ENCODE measurements around the gene HES4. TPM values are rescaled to one million over a fixed set of nuclear protein-coding genes. Genes with fewer than 3 reads are reported as not detected.

HES4 gene
- total and polyA plus RNA-seq, 7 donors: 1.2 to 65.1 (median 25.0) TPM

DNA sequence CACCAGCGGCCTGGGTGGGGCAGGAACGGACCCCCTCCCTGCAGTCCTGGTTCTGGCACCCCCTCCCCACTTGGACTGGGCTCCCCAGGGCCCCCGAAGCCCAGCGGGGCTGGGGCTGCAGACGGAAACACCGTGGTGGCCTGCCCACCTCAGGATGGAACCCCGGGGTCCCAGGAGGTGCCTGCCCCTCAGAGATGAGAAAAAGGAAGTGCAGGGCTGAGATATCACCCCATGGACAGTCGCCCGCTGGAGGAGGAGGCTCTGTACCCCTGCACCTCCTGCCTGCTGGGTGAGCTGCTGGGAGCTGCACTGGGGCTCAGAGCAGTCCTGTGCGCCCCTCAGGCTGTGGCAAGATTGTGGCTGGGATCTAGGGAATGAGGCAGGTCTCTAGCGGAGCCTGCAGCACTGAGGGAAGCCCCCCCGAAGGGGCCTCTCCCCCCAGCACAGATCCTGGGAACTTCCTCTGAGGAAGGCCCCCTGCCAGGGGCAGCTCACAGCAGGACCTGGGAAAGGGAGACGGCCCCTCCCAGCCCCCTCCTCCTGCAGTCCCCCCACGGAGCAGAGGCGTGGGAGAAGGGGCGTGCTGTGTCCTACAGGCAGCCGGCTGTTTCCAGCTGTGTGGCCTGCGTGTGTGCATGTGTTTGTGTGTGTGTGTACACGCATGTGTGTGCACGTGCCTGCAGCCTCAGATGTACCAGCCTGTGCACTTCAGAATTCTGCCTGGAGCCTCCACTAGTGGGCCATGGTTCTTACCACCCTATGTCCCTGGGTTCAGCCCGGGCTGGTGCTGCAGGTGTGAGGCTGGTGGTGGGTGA lies 26.9 kb upstream of the HES4 start:
- WGBS, 2 donors: 62 to 76% methylated on average over 21 of the region's 21 CpGs
- no peak for DNase-seq
- intact Hi-C loops (cut with DNase I): no loop called here
- no peak overlapping the region for H3K27ac ChIP-seq
- no peaks in the 10 kb centered on the region for H3K9me3 ChIP-seq
- H3K27me3 ChIP-seq: peaks cover 0 to 7% (median 0%) of the 10 kb centered on the region in 3 donors
- TF ChIP-seq, protein P1, sequence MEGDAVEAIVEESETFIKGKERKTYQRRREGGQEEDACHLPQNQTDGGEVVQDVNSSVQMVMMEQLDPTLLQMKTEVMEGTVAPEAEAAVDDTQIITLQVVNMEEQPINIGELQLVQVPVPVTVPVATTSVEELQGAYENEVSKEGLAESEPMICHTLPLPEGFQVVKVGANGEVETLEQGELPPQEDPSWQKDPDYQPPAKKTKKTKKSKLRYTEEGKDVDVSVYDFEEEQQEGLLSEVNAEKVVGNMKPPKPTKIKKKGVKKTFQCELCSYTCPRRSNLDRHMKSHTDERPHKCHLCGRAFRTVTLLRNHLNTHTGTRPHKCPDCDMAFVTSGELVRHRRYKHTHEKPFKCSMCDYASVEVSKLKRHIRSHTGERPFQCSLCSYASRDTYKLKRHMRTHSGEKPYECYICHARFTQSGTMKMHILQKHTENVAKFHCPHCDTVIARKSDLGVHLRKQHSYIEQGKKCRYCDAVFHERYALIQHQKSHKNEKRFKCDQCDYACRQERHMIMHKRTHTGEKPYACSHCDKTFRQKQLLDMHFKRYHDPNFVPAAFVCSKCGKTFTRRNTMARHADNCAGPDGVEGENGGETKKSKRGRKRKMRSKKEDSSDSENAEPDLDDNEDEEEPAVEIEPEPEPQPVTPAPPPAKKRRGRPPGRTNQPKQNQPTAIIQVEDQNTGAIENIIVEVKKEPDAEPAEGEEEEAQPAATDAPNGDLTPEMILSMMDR (IDR thresholded peaks at IDR 0.05): no peak
- no peak for TF ChIP-seq POLR2A (IDR thresholded peaks at IDR 0.05)
- no peak for TF ChIP-seq EP300 (IDR thresholded peaks at IDR 0.05)
- no peak for TF ChIP-seq POLR2AphosphoS5 (IDR thresholded peaks at IDR 0.05)
- H3K36me3 ChIP-seq: no peaks in the 10 kb centered on the region
- peaks cover 0 to 6% (median under 1%) of the 10 kb centered on the region in 4 donors for H3K4me1 ChIP-seq
- H3K4me3 ChIP-seq: no peak overlapping the region

DNA sequence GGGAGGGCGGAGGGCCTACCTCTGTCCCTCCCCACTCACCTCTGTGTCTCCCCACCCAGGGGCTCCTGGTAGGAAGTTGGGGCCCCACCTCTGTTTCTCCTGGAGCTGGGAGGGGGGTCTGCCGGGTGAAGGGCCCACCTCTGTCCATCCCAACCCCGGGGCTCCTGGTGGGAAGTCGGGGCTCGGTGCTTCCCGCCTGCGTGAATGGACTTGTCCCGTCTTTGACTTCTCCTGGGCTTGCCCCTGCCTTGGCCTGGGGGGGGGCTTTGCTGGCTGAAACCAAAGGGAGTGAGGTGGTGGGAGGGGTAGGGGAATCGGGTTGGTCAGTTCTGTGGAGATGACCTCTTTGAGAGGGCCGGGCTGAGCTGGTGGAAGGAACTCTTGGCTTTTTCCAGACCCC lies 25.8 kb upstream of the HES4 start:
- no peak for DNase-seq
- intact Hi-C loops (cut with DNase I): no loop called here
- Histone ChIP-seq H3K9me3 (no peaks in the 10 kb centered on the region), H3K27me3 (peaks cover 0 to 2% (median 0%) of the 10 kb centered on the region in 3 donors), H3K4me1 (peaks cover 0 to 14% (median 11%) of the 10 kb centered on the region in 4 donors), H3K4me3 (no peak overlapping the region), H3K27ac (no peak overlapping the region), H3K36me3 (no peaks in the 10 kb centered on the region)
- 90 to 91% methylated on average over 10 of the region's 10 CpGs for WGBS, 2 donors
- TF ChIP-seq POLR2A (IDR thresholded peaks at IDR 0.05) (no peak), EP300 (IDR thresholded peaks at IDR 0.05) (no peak), POLR2AphosphoS5 (IDR thresholded peaks at IDR 0.05) (no peak)
- TF ChIP-seq, protein P1 (IDR thresholded peaks at IDR 0.05): no peak

DNA sequence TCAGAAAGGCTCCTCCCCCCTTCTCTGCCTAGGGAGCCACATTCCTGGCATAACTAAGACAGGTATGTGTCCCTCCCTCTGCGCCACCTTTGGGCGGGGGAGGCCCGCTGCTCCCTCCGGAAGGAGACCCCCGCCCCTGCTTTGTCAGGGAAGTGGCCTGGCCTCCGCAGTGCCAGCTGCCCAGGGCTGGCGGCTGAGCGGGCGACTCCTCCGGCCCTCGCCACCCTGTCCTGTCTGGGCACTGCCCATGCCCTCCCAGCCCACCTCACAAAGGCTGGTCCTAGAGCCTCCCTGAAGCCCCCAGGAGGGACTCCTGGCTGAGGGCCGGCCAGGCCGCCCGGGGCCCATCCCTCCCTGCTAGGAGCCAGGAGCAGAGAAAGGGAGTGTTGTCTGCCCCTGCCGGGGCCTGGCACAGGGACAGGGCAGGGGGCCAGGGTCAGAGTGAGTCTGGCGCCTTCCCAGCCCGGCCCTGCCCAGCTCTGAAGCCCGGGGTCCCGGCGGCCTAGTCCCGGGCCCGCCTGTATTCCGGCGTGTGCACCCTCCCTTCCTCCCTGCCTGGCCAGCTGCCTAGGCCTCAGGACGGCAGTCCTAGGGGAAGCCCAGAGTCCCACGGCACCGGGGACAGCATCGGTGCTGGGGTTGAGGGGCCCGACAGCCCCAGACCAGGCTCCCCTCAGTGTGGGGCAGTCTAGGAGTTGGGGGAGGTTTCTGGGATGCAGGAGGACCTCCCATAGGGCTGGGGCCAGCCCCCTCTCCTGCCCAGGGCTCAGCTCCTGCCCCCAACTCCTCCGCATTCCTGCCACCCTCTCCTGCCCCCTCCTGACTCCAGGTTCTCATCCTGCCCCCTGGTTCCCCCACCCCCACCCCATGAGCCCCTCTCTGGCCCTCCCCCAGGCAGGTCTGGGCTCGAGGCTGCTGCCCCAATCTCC lies 25.1 kb upstream of the HES4 start:
- H3K27ac ChIP-seq: no peak overlapping the region
- H3K36me3 ChIP-seq: no peaks in the 10 kb centered on the region
- intact Hi-C loops (cut with DNase I): loop anchor here (5.0 kb wide), 2 partner anchors 37 to 92 kb away; partner anchors contain the start of gene C1orf159

DNA sequence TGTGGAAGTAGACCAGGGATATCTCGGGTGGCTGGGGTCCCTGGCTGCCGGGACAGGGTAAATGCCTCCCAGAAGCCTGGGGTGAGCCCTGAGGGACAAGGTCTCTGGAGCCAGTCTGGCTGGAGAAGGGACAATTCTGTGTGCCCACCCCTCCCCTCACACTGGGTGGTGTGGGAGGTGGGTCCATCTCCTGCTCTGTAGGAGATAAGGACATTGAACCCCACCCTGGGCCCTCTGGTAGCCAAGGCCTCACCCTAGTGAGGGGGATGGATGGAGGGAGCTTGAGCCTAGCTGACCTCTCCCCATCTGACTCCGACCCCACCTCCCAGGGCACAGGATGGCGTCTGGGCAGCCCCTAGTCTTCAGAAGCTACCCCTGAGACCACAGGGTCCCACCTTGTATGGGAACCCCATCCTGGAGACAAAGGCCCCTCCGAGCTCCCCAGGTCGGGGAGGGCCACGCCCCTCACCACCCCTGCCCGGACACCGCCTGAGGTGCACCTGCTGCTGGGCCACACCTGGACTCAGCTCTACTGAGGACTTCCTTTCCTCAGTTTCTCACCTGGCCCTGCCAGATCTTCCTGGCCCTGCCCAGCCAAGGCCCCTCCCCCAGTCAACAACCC lies 24.4 kb upstream of the HES4 start:
- no peak for TF ChIP-seq POLR2AphosphoS5 (IDR thresholded peaks at IDR 0.05)
- intact Hi-C loops (cut with DNase I): loop anchor here (5.0 kb wide), 2 partner anchors 38 to 93 kb away; partner anchors contain the start of gene C1orf159
- Histone ChIP-seq H3K4me3 (no peak overlapping the region), H3K27ac (no peak overlapping the region), H3K36me3 (no peaks in the 10 kb centered on the region), H3K9me3 (no peaks in the 10 kb centered on the region), H3K27me3 (peaks cover 0 to 4% (median 0%) of the 10 kb centered on the region in 3 donors), H3K4me1 (peaks cover 0 to 20% (median 18%) of the 10 kb centered on the region in 4 donors)
- 72 to 85% methylated on average over 9 of the region's 9 CpGs for WGBS, 2 donors
- DNase-seq: no peak

More for the DNA sequence above, 25.1 kb upstream of the HES4 start:
- Histone ChIP-seq H3K27me3 (peaks cover 0 to 4% (median 0%) of the 10 kb centered on the region in 3 donors), H3K4me3 (no peak overlapping the region), H3K9me3 (no peaks in the 10 kb centered on the region), H3K4me1 (peaks cover 0 to 20% (median 18%) of the 10 kb centered on the region in 4 donors)
- DNase-seq: no peak
- no peak for TF ChIP-seq EP300 (IDR thresholded peaks at IDR 0.05)
- no peak for TF ChIP-seq POLR2A (IDR thresholded peaks at IDR 0.05)
- no peak for TF ChIP-seq POLR2AphosphoS5 (IDR thresholded peaks at IDR 0.05)
- TF ChIP-seq, protein P1 (IDR thresholded peaks at IDR 0.05): no peak
- 70 to 75% methylated on average over 31 of the region's 31 CpGs for WGBS, 2 donors
